Prostate gland (tissue), 2 donors: ENCODE results near the gene EVC. TPM values are rescaled to one million over a fixed set of nuclear protein-coding genes. Genes with fewer than 3 reads are reported as not detected.
A peak's percentile ranks its signal among the peaks of the same experiment; 100 is the strongest.

ENCODE experiments used
- DNase-seq: peaks from one replicate; pipeline ENCODE4 v3.0.0-alpha.2; 2019; ENCODE audit warnings: low spot score
- H3K27ac ChIP-seq, 2 donors: fragments of 200-600 bp; sonication (generic); 2 replicates each; pipeline ENCODE4 v1.5.1; 2017 to 2019
- H3K27me3 ChIP-seq: fragments of 200-600 bp; sonication (generic); replicated peaks from 2 replicates; pipeline ENCODE4 v1.5.1; 2019; ENCODE audit not compliant: insufficient read depth
- H3K36me3 ChIP-seq, 2 donors: fragments of 200-600 bp; sonication (generic); 1 replicate in 1 of 2; 2 replicates in 1 of 2; pipeline versions ENCODE4 v1.5.1 to v1.8.1; 2017 to 2019
- H3K4me1 ChIP-seq: fragments of 200-600 bp; sonication (generic); replicated peaks from 2 replicates; pipeline ENCODE4 v1.5.1; 2019
- H3K4me3 ChIP-seq, 2 donors: fragments of 200-600 bp; sonication (generic); 2 replicates each; pipeline ENCODE4 v1.5.1; 2017 to 2019
- H3K9me3 ChIP-seq: fragments of 200-600 bp; sonication (generic); 2 replicates; pipeline ENCODE4 v1.5.1; 2017
- POLR2A ChIP-seq: fragments of 450-650 bp; IDR thresholded peaks from one replicate; pipeline ENCODE4 v1.6.1; 2016; ENCODE audit warnings: antibody characterized with exemption, mild to moderate bottlenecking
- POLR2AphosphoS5 ChIP-seq: sonication (generic); formaldehyde crosslinking; IDR thresholded peaks from one replicate; pipeline ENCODE4 v1.6.1; 2017; ENCODE audit warnings: antibody characterized with exemption
- WGBS: methylation state at CpG from one replicate; pipeline ENCODE4 v1.1.5; 2018; 5-methylcytosine and 5-hydroxymethylcytosine counted together
- intact Hi-C: fragments of 100-400 bp; cut with DNase I; formaldehyde crosslinking; loops from one replicate; pipeline ENCODE4 v1.14.2; 2022
- total RNA-seq, 2 donors: library from RNA; depleted of rRNA; stranded (reverse); fragments of >200 nt; gene quantifications; one replicate each; pipeline ENCODE4 v1.1.0, GENCODE V29; 2016
- TF ChIP-seq, protein P1 (sequence below), 4 experiments: fragments of 200-600 bp in 2 of 4; fragments of 450-650 bp in 2 of 4; sonication (generic) in 2 of 4; IDR thresholded peaks; 1 replicate in 3 of 4; 2 replicates in 1 of 4; pipeline ENCODE4 v1.5.1; 2016 to 2019; ENCODE audit warnings: antibody characterized with exemption in 4 of 4, mild to moderate bottlenecking in 2 of 4, moderate library complexity in 2 of 4

EVC gene
- total RNA-seq, 2 donors from 2014 or later = 49.0 to 55.7 TPM

DNA sequence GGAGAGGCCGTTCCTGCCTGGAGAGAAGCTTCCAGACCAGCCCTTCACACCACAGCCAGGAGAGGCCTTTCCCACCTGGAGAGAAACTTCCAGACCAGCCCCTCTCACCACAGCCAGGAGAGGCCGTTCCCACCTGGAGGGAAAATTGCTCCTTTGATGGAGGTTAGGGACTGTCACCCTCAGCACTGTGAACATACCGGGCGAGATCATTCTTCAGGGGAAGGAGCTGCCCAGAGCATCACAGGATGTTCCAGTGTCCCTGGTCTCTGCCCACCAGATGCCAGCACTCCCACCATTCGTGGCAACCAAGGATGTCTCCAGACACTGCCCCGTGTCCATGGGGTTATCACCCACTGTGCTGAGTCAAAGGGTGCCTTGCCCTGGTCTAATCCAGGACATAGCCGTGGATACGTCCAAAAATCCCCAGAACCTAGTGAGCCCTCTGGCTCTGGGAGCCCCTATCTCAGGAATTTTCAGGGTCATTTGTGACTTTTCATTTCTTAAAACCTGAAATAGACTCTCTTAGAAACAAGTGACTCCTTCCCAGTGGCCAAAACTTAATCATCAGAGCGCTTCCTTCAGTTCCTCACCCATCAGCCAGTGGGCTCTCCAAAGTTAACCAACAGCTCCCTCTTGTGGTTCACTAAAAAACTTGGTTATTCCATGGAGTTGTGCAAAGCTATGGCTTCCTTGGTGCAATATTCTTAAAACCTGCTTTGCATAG, 101.7 kb downstream of the EVC start:
- 85% methylated on average over 9 of the region's 9 CpGs for WGBS
- no peaks in the 10 kb centered on the region for H3K4me1 ChIP-seq
- DNase-seq = peak; percentile 11
- no peak overlapping the region for H3K4me3 ChIP-seq
- no peaks in the 10 kb centered on the region for H3K27me3 ChIP-seq
- peaks cover 0 to 14% of the 10 kb centered on the region in 2 donors for H3K36me3 ChIP-seq
- H3K27ac ChIP-seq = no peak overlapping the region
- intact Hi-C loops = loop anchor here (10.0 kb wide), 1 partner anchor 758 kb away; the partner anchor contains the start of gene STK32B
- TF ChIP-seq, protein P1, sequence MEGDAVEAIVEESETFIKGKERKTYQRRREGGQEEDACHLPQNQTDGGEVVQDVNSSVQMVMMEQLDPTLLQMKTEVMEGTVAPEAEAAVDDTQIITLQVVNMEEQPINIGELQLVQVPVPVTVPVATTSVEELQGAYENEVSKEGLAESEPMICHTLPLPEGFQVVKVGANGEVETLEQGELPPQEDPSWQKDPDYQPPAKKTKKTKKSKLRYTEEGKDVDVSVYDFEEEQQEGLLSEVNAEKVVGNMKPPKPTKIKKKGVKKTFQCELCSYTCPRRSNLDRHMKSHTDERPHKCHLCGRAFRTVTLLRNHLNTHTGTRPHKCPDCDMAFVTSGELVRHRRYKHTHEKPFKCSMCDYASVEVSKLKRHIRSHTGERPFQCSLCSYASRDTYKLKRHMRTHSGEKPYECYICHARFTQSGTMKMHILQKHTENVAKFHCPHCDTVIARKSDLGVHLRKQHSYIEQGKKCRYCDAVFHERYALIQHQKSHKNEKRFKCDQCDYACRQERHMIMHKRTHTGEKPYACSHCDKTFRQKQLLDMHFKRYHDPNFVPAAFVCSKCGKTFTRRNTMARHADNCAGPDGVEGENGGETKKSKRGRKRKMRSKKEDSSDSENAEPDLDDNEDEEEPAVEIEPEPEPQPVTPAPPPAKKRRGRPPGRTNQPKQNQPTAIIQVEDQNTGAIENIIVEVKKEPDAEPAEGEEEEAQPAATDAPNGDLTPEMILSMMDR (IDR thresholded peaks at IDR 0.05) = peak; percentile 18 to 72 (median 70)
- TF ChIP-seq POLR2A = no peak
- no peaks in the 10 kb centered on the region for H3K9me3 ChIP-seq

- intact Hi-C loops = loop anchor here (10.0 kb wide), 1 partner anchor 759 kb away; the partner anchor contains the start of gene STK32B
- H3K36me3 ChIP-seq = peaks cover 0 to 14% of the 10 kb centered on the region in 2 donors
- WGBS = 90% methylated on average over 7 of the region's 7 CpGs
Measured at GRCh38 chr4:5813882-5814255, 102.9 kb downstream of the EVC start.

DNA sequence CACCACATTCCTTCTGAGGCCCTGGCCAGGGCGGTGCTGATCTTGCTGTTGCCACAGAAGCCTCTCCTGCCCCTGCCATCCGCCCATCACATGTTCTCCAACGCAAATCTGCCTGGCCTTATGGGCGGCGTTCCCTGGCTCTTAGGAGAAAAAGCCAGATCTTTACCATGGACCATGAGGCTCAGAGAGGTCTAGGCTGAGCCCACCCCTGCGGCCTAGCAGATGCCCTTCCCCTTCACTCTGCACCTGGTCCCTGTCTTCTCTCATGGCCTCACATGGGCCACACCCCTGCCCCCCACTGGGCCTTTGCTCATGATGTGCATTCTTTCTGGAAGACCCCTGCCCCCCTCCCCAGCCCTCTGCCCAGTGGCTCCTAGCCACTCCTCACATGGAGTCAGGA, 103.4 kb downstream of the EVC start:
- 97% methylated on average over 6 of the region's 6 CpGs for WGBS
- H3K27ac ChIP-seq = no peak overlapping the region
- H3K4me3 ChIP-seq = no peak overlapping the region
- no peaks in the 10 kb centered on the region for H3K27me3 ChIP-seq
- intact Hi-C loops = loop anchor here (10.0 kb wide), 1 partner anchor 760 kb away; the partner anchor contains the start of gene STK32B
- H3K36me3 ChIP-seq = peaks cover 0 to 14% of the 10 kb centered on the region in 2 donors
- H3K4me1 ChIP-seq = no peaks in the 10 kb centered on the region
- DNase-seq = no peak
- no peak for TF ChIP-seq POLR2A
- TF ChIP-seq POLR2AphosphoS5 = no peak
- TF ChIP-seq, protein P1 (IDR thresholded peaks at IDR 0.05) = no peak
- no peaks in the 10 kb centered on the region for H3K9me3 ChIP-seq

More at GRCh38 chr4:5813882-5814255, 102.9 kb downstream of the EVC start:
- no peak for TF ChIP-seq POLR2A
- no peak for TF ChIP-seq POLR2AphosphoS5
- TF ChIP-seq, protein P1 (IDR thresholded peaks at IDR 0.05) = no peak
- H3K9me3 ChIP-seq = no peaks in the 10 kb centered on the region
- no peak overlapping the region for H3K27ac ChIP-seq
- DNase-seq = no peak
- H3K27me3 ChIP-seq = no peaks in the 10 kb centered on the region
- no peak overlapping the region for H3K4me3 ChIP-seq
- H3K4me1 ChIP-seq = no peaks in the 10 kb centered on the region

DNA sequence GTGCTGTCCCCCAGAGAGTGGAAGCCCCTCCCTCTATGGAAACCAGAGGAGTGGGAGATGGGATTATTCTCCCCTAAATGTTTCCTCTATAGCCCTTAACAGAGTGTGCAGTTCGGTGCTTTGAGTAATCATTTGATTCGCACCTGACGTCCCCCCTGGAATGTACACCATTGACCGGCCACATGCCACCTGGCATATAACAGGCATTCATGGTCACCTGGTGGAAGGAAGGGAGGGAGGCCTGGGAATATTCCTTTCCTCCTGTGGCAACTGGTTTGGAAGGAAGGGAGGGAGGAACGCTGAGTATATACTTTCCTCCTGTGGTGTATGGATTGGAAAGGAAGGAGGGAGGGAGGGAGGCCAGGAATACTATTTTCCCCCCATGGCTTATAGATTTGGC, 104.6 kb downstream of the EVC start:
- 80% methylated on average over 5 of the region's 5 CpGs for WGBS
- no peak for DNase-seq
- Histone ChIP-seq H3K4me1 (no peaks in the 10 kb centered on the region), H3K4me3 (no peak overlapping the region), H3K9me3 (no peaks in the 10 kb centered on the region), H3K27me3 (no peaks in the 10 kb centered on the region), H3K27ac (no peak overlapping the region), H3K36me3 (peaks cover 0 to 2% of the 10 kb centered on the region in 2 donors)
- intact Hi-C loops = loop anchor here (10.0 kb wide), 1 partner anchor 761 kb away; the partner anchor contains the start of gene STK32B
- TF ChIP-seq POLR2A (no peak), POLR2AphosphoS5 (no peak)
- TF ChIP-seq, protein P1 (IDR thresholded peaks at IDR 0.05) = no peak

DNA sequence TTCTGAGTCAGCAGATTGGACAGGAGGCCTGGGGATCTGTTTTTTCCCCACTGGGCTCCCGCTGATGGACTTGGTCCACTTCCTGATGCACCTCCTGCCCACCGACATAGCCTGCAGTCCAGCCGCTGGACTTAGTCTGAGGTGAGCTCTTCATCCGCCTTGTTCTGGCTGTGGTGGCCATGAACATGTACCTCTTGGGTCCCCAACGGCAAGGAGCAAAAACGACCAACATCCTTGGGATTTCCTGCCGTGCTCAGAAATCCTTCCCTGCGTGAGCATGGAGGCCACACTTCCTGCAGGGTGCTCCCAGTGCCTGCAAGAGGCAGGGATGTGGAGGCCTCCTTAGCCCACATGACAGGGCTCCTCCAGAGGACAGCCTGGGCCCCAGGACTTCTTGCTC, 105.1 kb downstream of the EVC start:
- DNase-seq = no peak
- H3K9me3 ChIP-seq = no peaks in the 10 kb centered on the region
- no peak overlapping the region for H3K27ac ChIP-seq
- H3K36me3 ChIP-seq = no peaks in the 10 kb centered on the region
- H3K4me3 ChIP-seq = no peak overlapping the region
- H3K27me3 ChIP-seq = no peaks in the 10 kb centered on the region
- 93% methylated on average over 8 of the region's 8 CpGs for WGBS
- TF ChIP-seq POLR2AphosphoS5 (no peak), POLR2A (no peak)
- TF ChIP-seq, protein P1 (IDR thresholded peaks at IDR 0.05) = no peak
- H3K4me1 ChIP-seq = no peaks in the 10 kb centered on the region
- intact Hi-C loops = loop anchor here (10.0 kb wide), 1 partner anchor 761 kb away; the partner anchor contains the start of gene STK32B
